IPS DF 4.7 (cell line): Measurements from ENCODE around the gene P4HA2.

Experiments
- DNase-seq: peaks from one replicate; pipeline ENCODE4 v3.0.0-alpha.2; 2013; ENCODE audit warnings: low spot score; ENCODE audit errors: extremely low read depth

Gene P4HA2

DNA sequence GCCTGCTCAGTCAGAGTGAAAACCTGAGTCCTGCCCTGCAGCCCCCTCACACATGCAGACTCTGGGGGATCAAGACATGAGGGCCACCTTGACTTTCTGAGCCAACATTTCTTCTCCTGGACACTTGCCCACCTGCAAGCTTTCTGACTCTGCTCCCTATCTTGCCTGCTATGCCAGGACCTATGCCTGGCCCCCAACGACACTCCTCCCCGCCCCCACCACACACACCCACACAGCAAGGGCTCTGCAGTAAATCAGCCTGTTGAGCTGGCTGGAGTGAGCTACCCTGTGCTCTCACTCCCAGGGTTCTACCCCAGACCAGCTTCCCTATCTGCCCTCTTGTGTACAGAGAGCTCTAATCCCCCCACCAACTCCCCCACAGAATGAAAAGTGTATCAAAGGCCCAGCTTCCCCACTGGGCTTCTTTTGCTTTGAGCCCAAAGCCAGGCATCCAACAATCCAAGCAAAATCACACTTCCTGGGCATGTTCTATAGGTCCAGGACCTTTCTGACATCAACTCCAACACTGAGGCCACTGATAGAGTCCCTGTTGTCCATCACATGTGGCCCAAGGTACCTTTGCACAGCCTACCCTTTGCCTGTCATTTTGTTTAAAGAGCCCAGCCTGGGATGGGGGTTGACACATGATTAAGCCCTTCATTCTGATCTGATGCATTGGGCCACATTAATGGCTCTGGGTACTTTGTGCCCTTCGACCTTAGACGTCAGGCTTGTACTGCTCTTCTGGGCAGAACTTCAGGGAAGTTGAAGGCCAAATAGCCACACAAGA, 37.1 kb upstream of the P4HA2 start:
- DNase-seq = no peak

DNA sequence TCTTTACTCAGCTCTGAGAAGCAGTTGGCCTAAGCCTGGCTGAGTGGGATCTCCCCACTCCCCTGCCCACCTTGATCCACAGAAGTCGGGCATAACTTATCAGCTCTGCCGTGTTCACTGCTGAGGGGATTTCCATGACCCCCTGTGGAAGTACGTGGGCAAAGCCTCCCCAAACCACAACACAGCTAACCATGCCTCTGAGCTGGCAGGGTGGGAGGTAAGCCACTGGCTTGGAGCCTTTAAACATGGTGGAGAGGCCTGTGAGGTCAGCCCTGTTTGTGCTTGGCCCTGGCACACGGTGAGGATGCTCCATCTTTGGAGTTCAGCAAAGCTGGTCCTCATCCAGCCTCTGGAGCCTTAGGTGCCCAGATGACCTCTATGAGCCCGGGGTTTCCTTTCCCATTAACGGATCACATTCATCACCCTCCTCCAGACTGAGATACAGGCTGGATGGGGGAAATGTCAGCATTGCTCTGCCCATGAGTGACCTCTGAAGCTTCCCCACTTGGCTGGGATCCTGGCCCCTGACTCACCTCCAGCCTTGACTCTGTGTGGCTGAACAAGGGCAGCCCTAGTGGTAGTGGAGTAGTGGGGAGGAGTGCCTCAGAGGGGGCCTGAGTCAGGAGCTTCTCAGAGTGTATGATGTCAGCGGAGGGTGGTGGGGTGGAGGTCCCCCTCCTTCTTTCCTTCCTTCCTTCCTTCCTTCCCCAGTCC, 36.1 kb upstream of the P4HA2 start:
- DNase-seq = no peak

DNA sequence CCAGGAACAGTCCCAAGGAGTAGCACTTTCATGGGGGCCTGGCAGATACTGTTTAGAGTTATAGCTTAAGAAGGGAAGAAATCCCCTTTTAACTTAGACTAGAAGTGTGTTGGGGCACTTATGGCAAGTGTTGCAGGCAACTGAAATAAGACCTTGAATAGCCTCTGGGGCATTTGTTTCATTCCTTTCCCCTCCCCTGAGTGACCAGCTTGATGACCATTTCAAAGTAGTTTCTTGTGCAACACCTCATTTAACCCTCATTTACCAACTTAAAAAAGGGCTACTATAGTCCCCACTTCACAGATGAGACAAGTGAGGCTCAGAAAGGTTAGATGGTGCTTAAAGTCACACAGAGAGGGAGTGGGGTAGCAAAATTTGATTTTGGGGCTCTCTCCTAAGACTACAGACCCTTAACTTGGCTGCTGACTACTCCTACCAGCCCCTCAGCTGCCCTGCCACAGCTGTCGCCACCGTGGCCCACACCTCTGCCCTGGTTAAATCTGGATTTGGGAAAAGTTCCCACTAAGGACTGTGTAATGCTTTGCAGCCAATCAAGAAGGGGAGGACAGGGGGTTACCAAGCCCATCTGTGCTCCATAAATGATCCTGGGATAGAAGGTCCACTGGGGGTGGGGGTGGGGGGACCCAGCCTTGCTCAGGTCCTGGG, 35.4 kb upstream of the P4HA2 start:
- no peak for DNase-seq

DNA sequence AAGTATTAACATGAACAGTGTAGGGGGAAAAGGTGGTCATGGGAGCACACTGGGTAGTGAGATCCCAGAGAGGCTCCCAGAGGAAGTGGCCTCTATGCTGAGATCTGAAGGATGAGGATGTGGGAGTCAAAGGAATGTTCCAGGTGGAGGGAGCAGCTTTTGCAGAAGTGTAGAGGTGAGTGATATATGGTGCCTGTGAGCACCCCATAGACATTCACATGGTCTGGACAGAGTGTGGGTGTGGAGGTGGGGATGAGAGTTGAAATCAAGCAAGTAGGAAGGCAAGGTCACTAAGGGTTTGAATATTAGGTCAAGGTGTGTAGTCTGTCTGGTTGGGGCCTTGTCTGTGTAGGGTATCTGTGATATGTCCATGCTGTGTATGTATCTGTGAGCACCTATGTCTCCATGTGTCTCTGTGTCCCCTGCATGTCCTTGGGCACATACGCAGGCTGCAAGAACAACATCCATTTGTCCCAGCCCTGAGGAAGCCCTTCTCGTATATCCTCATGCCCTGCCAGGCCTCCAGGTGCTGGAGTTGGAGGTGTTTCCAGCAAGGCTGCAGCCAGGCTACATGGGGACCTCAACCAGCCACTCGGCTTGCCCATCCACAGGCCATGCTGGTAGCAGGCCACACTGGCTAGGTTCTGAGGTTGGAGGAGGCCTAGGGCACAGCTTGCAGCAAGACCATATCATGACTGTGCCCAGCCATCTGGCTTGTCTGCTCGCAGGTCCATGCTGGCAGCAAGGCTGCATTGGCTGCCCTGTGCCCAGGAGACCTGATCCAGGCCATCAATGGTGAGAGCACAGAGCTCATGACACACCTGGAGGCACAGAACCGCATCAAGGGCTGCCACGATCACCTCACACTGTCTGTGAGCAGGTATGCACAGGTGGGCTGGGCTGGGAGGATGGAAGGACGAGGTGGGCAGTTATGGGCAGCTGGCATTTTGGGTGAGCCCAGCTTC, 34.5 kb upstream of the P4HA2 start:
- no peak for DNase-seq

- no peak for DNase-seq
Measured at GRCh38 chr5:132260714-132261551, 33.3 kb upstream of the P4HA2 start.

DNA sequence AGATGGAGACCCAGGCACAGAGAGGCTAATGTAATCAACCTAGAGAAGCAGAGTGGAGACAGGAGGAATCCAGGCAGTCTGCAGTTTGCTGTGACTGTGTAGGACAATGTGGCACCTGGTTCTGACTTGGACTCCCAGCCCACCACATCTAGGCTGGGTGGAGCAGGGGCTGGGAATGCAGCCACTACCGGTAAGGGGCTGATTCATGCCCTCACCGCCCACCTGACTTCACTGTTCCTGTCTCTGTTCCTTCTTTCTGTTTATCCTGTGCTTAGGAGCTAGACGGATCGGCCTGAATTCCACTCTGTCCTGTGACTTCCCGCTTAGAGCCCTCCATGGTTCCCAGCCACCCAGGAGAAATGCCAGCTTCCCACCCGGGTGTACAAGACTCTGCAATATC, 32.4 kb upstream of the P4HA2 start:
- DNase-seq = no peak

GRCh38 chr5:132259069-132259851, 31.6 kb upstream of the P4HA2 start:
- no peak for DNase-seq

DNA sequence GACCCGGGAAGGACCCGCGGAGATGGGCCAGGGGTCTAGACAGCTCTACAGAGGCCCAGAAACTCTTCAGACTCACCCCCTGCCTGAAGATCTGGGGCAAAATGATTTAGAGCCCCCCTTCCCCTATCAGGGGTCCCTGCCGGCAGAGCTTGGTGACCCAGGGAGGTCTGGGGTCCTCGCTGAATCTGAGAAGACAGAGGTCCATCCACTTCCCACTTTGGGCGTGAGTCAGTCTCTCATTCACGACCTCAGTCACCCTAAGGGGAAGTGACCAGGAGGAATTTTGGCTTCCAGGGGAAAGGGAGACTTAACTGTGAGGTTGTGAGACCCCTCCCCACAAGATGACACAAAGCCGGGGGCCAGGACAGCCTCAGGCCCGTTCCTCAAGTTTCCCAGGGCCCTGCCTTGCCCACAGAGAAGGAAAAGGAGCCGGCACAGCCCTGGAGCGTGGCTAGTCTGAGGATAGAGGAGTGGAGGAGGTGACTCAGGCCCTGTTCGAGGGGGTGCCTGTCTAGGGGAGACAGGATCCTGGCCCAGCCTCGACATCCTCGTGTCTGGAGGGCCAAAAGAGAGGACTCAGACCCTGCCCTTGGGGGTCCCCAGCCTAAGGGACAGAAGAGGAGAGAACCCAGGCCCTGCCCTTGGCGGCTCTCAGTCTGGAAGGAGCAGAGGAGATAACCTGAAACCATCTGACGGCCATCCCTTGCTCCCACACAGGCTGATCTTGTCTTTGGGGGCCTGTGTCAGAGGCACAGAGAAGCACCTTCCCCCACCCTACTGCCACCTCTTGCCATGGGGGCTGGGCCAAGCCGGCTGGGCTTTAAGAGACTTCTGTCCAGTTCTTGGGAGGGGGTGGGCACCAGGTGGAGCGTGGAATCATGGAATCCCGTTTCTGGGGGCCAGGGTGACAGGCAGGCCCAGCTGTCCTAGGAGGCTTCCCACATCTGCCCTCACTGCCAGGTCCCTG, 30.7 kb upstream of the P4HA2 start:
- DNase-seq = no peak

DNA sequence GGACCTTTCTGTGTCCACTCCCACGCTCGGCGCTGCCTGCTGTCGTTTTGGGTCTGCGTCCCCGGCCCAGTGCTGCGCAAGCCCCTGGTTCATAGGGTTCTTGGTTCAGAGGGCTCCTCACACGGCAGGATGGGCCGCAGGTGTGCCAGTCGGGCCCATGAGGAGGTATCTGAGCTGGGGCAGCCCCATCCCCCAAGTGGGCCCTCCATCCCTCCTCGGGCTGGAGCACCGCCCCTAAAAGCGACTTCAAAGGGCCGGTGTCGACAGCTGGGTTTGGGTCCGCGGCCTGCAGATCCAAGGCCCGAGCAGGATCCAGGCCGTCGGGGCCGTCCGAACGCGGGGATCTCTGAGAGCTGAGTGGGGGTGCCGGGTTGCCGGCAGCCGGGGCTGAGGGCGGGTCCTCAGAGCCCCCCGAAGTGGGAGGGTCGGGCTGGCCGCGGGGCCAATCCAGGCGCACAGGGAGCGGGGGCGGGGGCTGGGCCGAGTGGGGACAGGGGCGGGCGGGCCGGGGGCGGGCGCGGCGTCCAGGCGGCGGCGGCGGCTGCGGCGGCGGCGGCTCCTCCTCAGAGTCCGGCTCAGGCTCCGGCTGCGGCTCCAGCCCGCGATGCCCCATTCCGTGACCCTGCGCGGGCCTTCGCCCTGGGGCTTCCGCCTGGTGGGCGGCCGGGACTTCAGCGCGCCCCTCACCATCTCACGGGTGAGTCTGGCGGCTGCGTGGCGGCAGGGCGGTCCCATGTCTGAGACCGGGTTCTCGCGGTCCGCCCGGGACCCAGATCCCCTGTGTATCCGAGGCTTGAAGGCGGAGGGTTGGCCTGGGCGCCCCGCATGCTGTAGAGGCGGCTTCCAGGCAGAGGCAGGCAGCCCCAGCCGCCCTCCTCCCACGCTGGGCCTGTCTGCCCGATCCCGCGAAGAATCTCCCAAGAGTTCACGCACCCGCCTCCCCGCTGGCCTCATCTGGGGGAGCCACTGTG, 29.8 kb upstream of the P4HA2 start, which contains the start of gene PDLIM4:
TSS of gene PDLIM4 (plus strand) at position 566 of the 971 bp plus-strand sequence. CDS start at position 605, 39 bp downstream.
- no peak for DNase-seq

DNA sequence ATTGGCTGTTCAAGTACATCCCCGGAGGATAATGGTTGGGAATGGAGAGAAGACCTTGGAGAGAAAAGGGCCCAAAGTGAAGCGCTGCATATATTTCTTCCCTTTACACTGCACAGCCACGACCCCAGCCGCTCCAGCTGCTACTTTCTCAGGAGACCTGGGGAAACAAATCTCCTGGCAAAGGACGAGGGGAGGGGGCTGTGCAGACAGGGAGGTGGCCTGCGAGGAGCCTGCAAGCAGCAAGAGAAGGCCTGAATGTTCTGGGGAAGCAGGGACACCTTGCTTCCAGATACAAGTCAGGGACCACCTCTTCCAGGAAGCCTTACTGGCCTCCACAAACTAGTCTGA, 29.1 kb upstream of the P4HA2 start:
- DNase-seq = no peak

- DNase-seq = no peak
Measured at GRCh38 chr5:132256086-132256782, 28.6 kb upstream of the P4HA2 start.

- DNase-seq = no peak
Measured at GRCh38 chr5:132254321-132254977, 26.8 kb upstream of the P4HA2 start.

DNA sequence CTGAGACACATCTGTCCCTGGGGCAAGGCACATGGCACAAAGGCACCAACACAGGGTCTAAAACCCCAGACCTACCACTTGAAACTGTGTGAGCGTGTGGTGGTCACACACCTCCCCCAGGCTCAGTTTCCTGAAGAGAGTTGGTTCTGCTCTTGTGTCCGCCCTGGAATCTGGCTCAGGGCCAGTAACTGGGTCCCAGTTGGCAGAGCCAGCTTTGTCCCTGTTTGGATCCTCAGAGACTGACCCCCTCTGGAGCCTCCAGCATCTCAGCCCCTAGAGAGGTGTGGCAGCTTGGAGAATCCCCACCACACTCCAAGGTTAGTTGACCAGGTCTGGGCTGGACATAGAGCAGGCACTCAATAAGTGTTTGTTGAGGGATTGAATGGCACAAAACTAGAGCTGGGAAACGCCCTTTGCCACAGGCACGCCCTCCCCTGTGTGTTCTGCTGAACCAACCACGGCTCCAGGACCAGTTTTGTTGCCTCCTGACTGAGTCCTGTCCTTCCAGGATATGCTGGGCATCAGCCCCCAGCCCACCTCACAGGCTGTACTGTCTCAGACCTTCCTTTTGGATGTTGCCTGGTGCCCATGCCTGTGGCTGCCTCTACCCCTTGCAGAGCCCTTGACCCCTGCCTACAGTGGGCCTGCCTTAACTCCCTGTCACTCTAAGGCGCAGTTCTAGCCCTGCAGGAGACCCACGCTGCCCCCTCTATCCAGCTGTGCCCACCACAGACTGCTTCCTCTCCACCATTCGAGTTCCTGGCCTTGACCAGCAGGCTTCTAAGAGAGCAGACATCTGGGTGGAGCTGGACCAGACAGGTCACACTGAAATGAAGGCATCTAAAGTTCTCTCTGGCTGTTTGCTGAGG, 26.0 kb upstream of the P4HA2 start:
- no peak for DNase-seq

DNA sequence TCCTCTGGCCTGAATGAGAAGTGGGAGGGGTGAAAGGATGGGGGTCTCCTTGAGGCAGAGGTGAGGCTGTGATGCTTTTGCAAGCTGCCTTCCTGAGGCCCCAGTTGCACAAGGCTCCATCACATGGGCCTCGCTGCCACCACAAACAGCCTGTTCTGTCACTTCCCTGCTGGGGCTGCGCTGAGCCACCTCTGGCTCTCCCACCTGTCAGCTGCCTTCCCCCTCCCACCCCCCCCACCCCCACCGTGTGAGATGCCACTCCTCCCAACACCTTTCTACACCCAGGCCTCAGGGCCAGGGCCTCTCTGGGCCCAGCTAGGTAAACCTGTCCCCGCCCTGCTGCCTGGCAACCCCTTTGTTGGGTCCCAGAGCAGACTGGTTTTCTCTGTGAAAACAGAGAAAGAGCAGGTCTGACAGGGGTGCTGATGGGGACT, 25.4 kb upstream of the P4HA2 start:
- no peak for DNase-seq

GRCh38 chr5:132251220-132251725, 23.6 kb upstream of the P4HA2 start:
- no peak for DNase-seq
